Measurements from ENCODE around the gene CSF2.
A peak's percentile ranks its signal among the peaks of the same experiment; 100 is the strongest.

- TF ChIP-seq CTCF (optimal IDR thresholded peaks at IDR 0.05 in 1 of 3, IDR thresholded peaks at IDR 0.05 in 1 of 3, conservative IDR thresholded peaks at IDR 0.05 in 1 of 3; ENCODE audit: extremely low read depth in 1 of 3, insufficient read depth in 2 of 3, low read length in 3 of 3) (peak in 2 of 3 experiments; percentile 94 to 97), EZH2 (IDR thresholded peaks at IDR 0.05; ENCODE audit: low read length) (no peak)
These were observed 8.8 kb upstream of the CSF2 start for GRCh38 chr5:132064738-132065331.

Data from keratinocyte (primary cell).